HepG2 (cell line): ENCODE measurements around the gene ANKHD1. TPM values are rescaled to one million over a fixed set of nuclear protein-coding genes. Genes with fewer than 3 reads are reported as not detected.

Experiments
- CEBPG ChIP-seq: IDR thresholded peaks from 2 replicates; pipeline ENCODE4 v1.6.1; 2016
- HDAC6 ChIP-seq: fragments of 200-600 bp; sonication (generic); IDR thresholded peaks from 2 replicates; pipeline ENCODE4 v1.7.0; 2017; ENCODE audit warnings: mild to moderate bottlenecking, antibody characterized with exemption, low read length, low read depth
- HHEX ChIP-seq: IDR thresholded peaks from 2 replicates; pipeline ENCODE4 v1.6.1; 2016; ENCODE audit warnings: control low read depth
- HMG20A ChIP-seq: IDR thresholded peaks from 2 replicates; pipeline ENCODE4 v1.6.1; 2016; ENCODE audit warnings: borderline replicate concordance
- HOXA3 ChIP-seq: sonication (generic); formaldehyde crosslinking; IDR thresholded peaks from 2 replicates; pipeline ENCODE4 v1.5.0; 2020; ENCODE audit warnings: missing genetic modification reagents
- KLF6 ChIP-seq: IDR thresholded peaks from 2 replicates; pipeline ENCODE4 v1.8.0; 2016; ENCODE audit warnings: missing biosample characterization, missing genetic modification reagents
- MYC ChIP-seq: sonication (generic); formaldehyde crosslinking; IDR thresholded peaks from 2 replicates; pipeline ENCODE4 v1.9.0; 2021; ENCODE audit warnings: missing genetic modification reagents, borderline replicate concordance
- NFYC ChIP-seq: IDR thresholded peaks from 2 replicates; pipeline ENCODE4 v1.6.1; 2016; ENCODE audit warnings: missing genetic modification reagents, missing compliant biosample characterization
- PAF1 ChIP-seq: IDR thresholded peaks from 2 replicates; pipeline ENCODE4 v1.6.1; 2016; ENCODE audit warnings: missing genetic modification reagents, missing compliant biosample characterization
- SIN3A ChIP-seq: IDR thresholded peaks from 2 replicates; pipeline ENCODE4 v1.6.1; 2011; ENCODE audit warnings: low read depth, mild to moderate bottlenecking, control low read depth, low read length, borderline replicate concordance
- TEF ChIP-seq: sonication (generic); formaldehyde crosslinking; IDR thresholded peaks from 2 replicates; pipeline ENCODE4 v1.5.0; 2020; ENCODE audit warnings: missing genetic modification reagents
- U2AF1 ChIP-seq: fragments of 200-400 bp; formaldehyde crosslinking; optimal IDR thresholded peaks from 2 replicates; pipeline ENCODE3; 2017; ENCODE audit warnings: mild to moderate bottlenecking, low read depth, low read length
- ZFP82 ChIP-seq: sonication (generic); formaldehyde crosslinking; IDR thresholded peaks from 2 replicates; pipeline ENCODE4 v1.5.1; 2020; ENCODE audit warnings: mild to moderate bottlenecking, missing genetic modification reagents, borderline replicate concordance
- ZNF138 ChIP-seq: sonication (generic); formaldehyde crosslinking; IDR thresholded peaks from 2 replicates; pipeline ENCODE4 v1.5.0; 2020; ENCODE audit warnings: mild to moderate bottlenecking, low read depth, missing genetic modification reagents
- ZNF354B ChIP-seq: sonication (generic); formaldehyde crosslinking; IDR thresholded peaks from 2 replicates; pipeline ENCODE4 v1.8.0; 2022; ENCODE audit warnings: mild to moderate bottlenecking, missing genetic modification reagents
- ZNF44 ChIP-seq: sonication (generic); formaldehyde crosslinking; IDR thresholded peaks from 2 replicates; pipeline ENCODE4 v1.5.1; 2020; ENCODE audit warnings: mild to moderate bottlenecking, missing genetic modification reagents
- ZNF562 ChIP-seq: sonication (generic); formaldehyde crosslinking; IDR thresholded peaks from 2 replicates; pipeline ENCODE4 v1.8.0; 2022; ENCODE audit warnings: missing genetic modification reagents, borderline replicate concordance
- ZNF670 ChIP-seq: sonication (generic); formaldehyde crosslinking; IDR thresholded peaks from 2 replicates; pipeline ENCODE4 v1.8.0; 2022; ENCODE audit warnings: mild to moderate bottlenecking, missing genetic modification reagents, borderline replicate concordance
- ZNF747 ChIP-seq: sonication (generic); formaldehyde crosslinking; IDR thresholded peaks from 2 replicates; pipeline ENCODE4 v1.8.1; 2023; ENCODE audit warnings: missing genetic modification reagents, mild to moderate bottlenecking, borderline replicate concordance
- ZNF790 ChIP-seq: sonication (generic); formaldehyde crosslinking; IDR thresholded peaks from 2 replicates; pipeline ENCODE4 v1.8.0; 2022; ENCODE audit warnings: missing genetic modification reagents, mild to moderate bottlenecking, borderline replicate concordance
- ZNF816 ChIP-seq: sonication (generic); formaldehyde crosslinking; IDR thresholded peaks from 2 replicates; pipeline ENCODE4 v1.8.0; 2022; ENCODE audit warnings: missing genetic modification reagents, mild to moderate bottlenecking, borderline replicate concordance
- polyA plus RNA-seq, 8 experiments: library from polyadenylated mRNA; depleted of rRNA in 3 of 8; stranded (reverse) in 7 of 8; unstranded in 1 of 8; fragments of >200 nt; fragmentation: Illumina TruSeq in 4 of 8; extraction: Trizol in 4 of 8; gene quantifications; 2 replicates each; pipeline versions ENCODE4 v1.2.1 to v1.2.3, GENCODE V29; 2011 to 2016; ENCODE audit warnings: low read depth in 4 of 8, missing spikeins in 1 of 8, mixed read lengths in 1 of 8; ENCODE audit not compliant: insufficient read depth in 1 of 8
- total RNA-seq, 5 experiments: library from RNA; depleted of rRNA; stranded (reverse); fragments of >200 nt; fragmentation: Illumina TruSeq; extraction: Trizol; gene quantifications; 2 replicates each; pipeline ENCODE4 v1.2.3, GENCODE V29; 2016; ENCODE audit warnings: low read depth in 1 of 5
- TF ChIP-seq, protein P1 (sequence below): IDR thresholded peaks from 2 replicates; pipeline ENCODE4 v1.6.1; 2016; ENCODE audit warnings: low read depth
- TF ChIP-seq, protein P2 (sequence below): sonication (generic); formaldehyde crosslinking; IDR thresholded peaks from 2 replicates; pipeline ENCODE4 v1.4.0; 2020; ENCODE audit warnings: missing genetic modification reagents
- TF ChIP-seq, protein P3 (sequence below): sonication (generic); formaldehyde crosslinking; IDR thresholded peaks from 2 replicates; pipeline ENCODE4 v1.9.0; 2021; ENCODE audit warnings: missing genetic modification reagents, mild to moderate bottlenecking, borderline replicate concordance

ANKHD1 gene
- total and polyA plus RNA-seq, 2 of the 13 experiments (the other 11 are each of a cell fraction or from before 2014, with no cell fraction given), result 69.9 to 82.0 TPM

- TF ChIP-seq MYC (peak; percentile 62; the same call in 1 of the 2 replicates), HHEX (CRISPR knock-in tag) (no peak), ZNF790 (0 out of 2 replicates have a peak, but pooled peaks have one; percentile 71), HMG20A (peak; percentile 42; the same call in 1 of the 2 replicates), U2AF1 (no peak), KLF6 (CRISPR knock-in tag) (0 out of 2 replicates have a peak, but pooled peaks have one; percentile 63), ZNF562 (CRISPR knock-in tag) (no peak), ZNF138 (CRISPR knock-in tag) (no peak), HOXA3 (peak; percentile 72; the same call in 1 of the 2 replicates), ZNF747 (CRISPR knock-in tag) (no peak), SIN3A (no peak), ZFP82 (CRISPR knock-in tag) (no peak), TEF (CRISPR knock-in tag) (no peak), ZNF44 (no peak), PAF1 (CRISPR knock-in tag) (no peak), HDAC6 (no peak), ZNF670 (CRISPR knock-in tag) (no peak), NFYC (CRISPR knock-in tag) (no peak), ZNF354B (CRISPR knock-in tag) (no peak), ZNF816 (CRISPR knock-in tag) (no peak), CEBPG (CRISPR knock-in tag) (0 out of 2 replicates have a peak, but pooled peaks have one; percentile 22)
- TF ChIP-seq, protein P1, sequence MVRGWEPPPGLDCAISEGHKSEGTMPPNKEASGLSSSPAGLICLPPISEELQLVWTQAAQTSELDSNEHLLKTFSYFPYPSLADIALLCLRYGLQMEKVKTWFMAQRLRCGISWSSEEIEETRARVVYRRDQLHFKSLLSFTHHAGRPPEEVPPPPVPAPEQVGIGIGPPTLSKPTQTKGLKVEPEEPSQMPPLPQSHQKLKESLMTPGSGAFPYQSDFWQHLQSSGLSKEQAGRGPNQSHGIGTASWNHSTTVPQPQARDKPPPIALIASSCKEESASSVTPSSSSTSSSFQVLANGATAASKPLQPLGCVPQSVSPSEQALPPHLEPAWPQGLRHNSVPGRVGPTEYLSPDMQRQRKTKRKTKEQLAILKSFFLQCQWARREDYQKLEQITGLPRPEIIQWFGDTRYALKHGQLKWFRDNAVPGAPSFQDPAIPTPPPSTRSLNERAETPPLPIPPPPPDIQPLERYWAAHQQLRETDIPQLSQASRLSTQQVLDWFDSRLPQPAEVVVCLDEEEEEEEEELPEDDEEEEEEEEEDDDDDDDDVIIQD (CRISPR knock-in tag), result 0 out of 2 replicates have a peak, but pooled peaks have one; percentile 12
- TF ChIP-seq, protein P2, sequence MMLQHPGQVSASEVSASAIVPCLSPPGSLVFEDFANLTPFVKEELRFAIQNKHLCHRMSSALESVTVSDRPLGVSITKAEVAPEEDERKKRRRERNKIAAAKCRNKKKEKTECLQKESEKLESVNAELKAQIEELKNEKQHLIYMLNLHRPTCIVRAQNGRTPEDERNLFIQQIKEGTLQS, result no peak
- TF ChIP-seq, protein P3, sequence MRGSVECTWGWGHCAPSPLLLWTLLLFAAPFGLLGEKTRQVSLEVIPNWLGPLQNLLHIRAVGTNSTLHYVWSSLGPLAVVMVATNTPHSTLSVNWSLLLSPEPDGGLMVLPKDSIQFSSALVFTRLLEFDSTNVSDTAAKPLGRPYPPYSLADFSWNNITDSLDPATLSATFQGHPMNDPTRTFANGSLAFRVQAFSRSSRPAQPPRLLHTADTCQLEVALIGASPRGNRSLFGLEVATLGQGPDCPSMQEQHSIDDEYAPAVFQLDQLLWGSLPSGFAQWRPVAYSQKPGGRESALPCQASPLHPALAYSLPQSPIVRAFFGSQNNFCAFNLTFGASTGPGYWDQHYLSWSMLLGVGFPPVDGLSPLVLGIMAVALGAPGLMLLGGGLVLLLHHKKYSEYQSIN (CRISPR knock-in tag), result no peak
These were observed 38.6 kb upstream of the ANKHD1 start (continued) for GRCh38 chr5:140362875-140363630.
